ENCODE data around the gene KIF19.

GRCh38 chr17:74359916-74360315, 33.9 kb downstream of the KIF19 start:
- TF ChIP-seq NFE2L2 (IDR thresholded peaks at IDR 0.05; ENCODE audit: low read depth, low read length) (no peak), CEBPB (IDR thresholded peaks at IDR 0.05; ENCODE audit: low read depth, low read length) (no peak), RAD21 (IDR thresholded peaks at IDR 0.05; ENCODE audit: low read length) (no peak), CTCF (conservative IDR thresholded peaks at IDR 0.05; ENCODE audit: low read depth, low read length) (no peak)
